Measurements from ENCODE around the gene CEACAM1.

CEACAM1 gene

GRCh38 chr19:42528354-42529247 lies at the start of gene CEACAM1:
Gene CEACAM1 (minus strand): TSS chr19:42528481. CDS start chr19:42528374, 107 bp downstream.
- no peaks in the 10 kb centered on the region for H3F3A ChIP-seq (ENCODE audit: low read depth)
- H2AFZ ChIP-seq (ENCODE audit: low read length): peak within 1 kb of the TSS; percentile 90
- peak within 1 kb of the TSS; percentile 75 for H3K4me3 ChIP-seq (ENCODE audit: low read length, poor library complexity, severe bottlenecking)
- H3K9ac ChIP-seq (ENCODE audit: low read depth, low read length, poor library complexity, severe bottlenecking): peak within 1 kb of the TSS; percentile 71
- H3K36me3 ChIP-seq (ENCODE audit: insufficient read depth, low read length): no peaks in the 10 kb centered on the region
- no peaks in the 10 kb centered on the region for H3K27me3 ChIP-seq (ENCODE audit: insufficient read depth, low read length, poor library complexity, severe bottlenecking)
- no peak for TF ChIP-seq CTCF (conservative IDR thresholded peaks at IDR 0.05; ENCODE audit: low read length)
- TF ChIP-seq EZH2phosphoT487 (IDR thresholded peaks at IDR 0.05; ENCODE audit: borderline replicate concordance): no peak
- H3K9me2 ChIP-seq (replicated peaks; ENCODE audit: low read depth, low read length): no peaks in the 10 kb centered on the region
- H4K20me1 ChIP-seq (ENCODE audit: insufficient read depth, low read length, poor library complexity, severe bottlenecking): no peaks in the 10 kb centered on the region
- peaks cover 18% of the 10 kb centered on the region for H3K4me1 ChIP-seq (ENCODE audit: insufficient read depth, low read length, poor library complexity, severe bottlenecking)
- H3K9me3 ChIP-seq (ENCODE audit: insufficient read depth, low read depth, low read length): no peaks in the 10 kb centered on the region
- H3K79me2 ChIP-seq (ENCODE audit: insufficient read depth, low read length): no peaks in the 10 kb centered on the region
- H3K4me2 ChIP-seq (ENCODE audit: low read depth, low read length, poor library complexity, severe bottlenecking): peak within 1 kb of the TSS; percentile 93

GRCh38 chr19:42577016-42577415 lies 48.7 kb upstream of the CEACAM1 start:
- Histone ChIP-seq H2AFZ (ENCODE audit: low read length) (no peak overlapping the region), H3K79me2 (ENCODE audit: insufficient read depth, low read length) (no peaks in the 10 kb centered on the region), H3K9ac (ENCODE audit: low read depth, low read length, poor library complexity, severe bottlenecking) (no peak overlapping the region), H3K27me3 (ENCODE audit: insufficient read depth, low read length, poor library complexity, severe bottlenecking) (no peaks in the 10 kb centered on the region), H3K9me3 (ENCODE audit: insufficient read depth, low read depth, low read length) (no peaks in the 10 kb centered on the region), H3K4me2 (ENCODE audit: low read depth, low read length, poor library complexity, severe bottlenecking) (no peak overlapping the region), H3K4me1 (ENCODE audit: insufficient read depth, low read length, poor library complexity, severe bottlenecking) (no peaks in the 10 kb centered on the region), H4K20me1 (ENCODE audit: insufficient read depth, low read length, poor library complexity, severe bottlenecking) (no peaks in the 10 kb centered on the region), H3F3A (ENCODE audit: low read depth) (no peaks in the 10 kb centered on the region), H3K9me2 (replicated peaks; ENCODE audit: low read depth, low read length) (no peaks in the 10 kb centered on the region), H3K36me3 (ENCODE audit: insufficient read depth, low read length) (no peaks in the 10 kb centered on the region), H3K4me3 (ENCODE audit: low read length, poor library complexity, severe bottlenecking) (no peak overlapping the region)
- no peak for TF ChIP-seq EZH2phosphoT487 (IDR thresholded peaks at IDR 0.05; ENCODE audit: borderline replicate concordance)
- TF ChIP-seq CTCF (conservative IDR thresholded peaks at IDR 0.05; ENCODE audit: low read length): no peak

- H2AFZ ChIP-seq (ENCODE audit: low read length): no peak overlapping the region
- TF ChIP-seq EZH2phosphoT487 (IDR thresholded peaks at IDR 0.05; ENCODE audit: borderline replicate concordance) (no peak), CTCF (conservative IDR thresholded peaks at IDR 0.05; ENCODE audit: low read length) (no peak)
- H3F3A ChIP-seq (ENCODE audit: low read depth): no peaks in the 10 kb centered on the region
- no peaks in the 10 kb centered on the region for H3K4me1 ChIP-seq (ENCODE audit: insufficient read depth, low read length, poor library complexity, severe bottlenecking)
- no peak overlapping the region for H3K4me2 ChIP-seq (ENCODE audit: low read depth, low read length, poor library complexity, severe bottlenecking)
- H3K9ac ChIP-seq (ENCODE audit: low read depth, low read length, poor library complexity, severe bottlenecking): no peak overlapping the region
- no peak overlapping the region for H3K4me3 ChIP-seq (ENCODE audit: low read length, poor library complexity, severe bottlenecking)
- no peaks in the 10 kb centered on the region for H3K79me2 ChIP-seq (ENCODE audit: insufficient read depth, low read length)
- H3K27me3 ChIP-seq (ENCODE audit: insufficient read depth, low read length, poor library complexity, severe bottlenecking): no peaks in the 10 kb centered on the region
- H3K9me2 ChIP-seq (replicated peaks; ENCODE audit: low read depth, low read length): no peaks in the 10 kb centered on the region
- H4K20me1 ChIP-seq (ENCODE audit: insufficient read depth, low read length, poor library complexity, severe bottlenecking): no peaks in the 10 kb centered on the region
- H3K9me3 ChIP-seq (ENCODE audit: insufficient read depth, low read depth, low read length): no peaks in the 10 kb centered on the region
- no peaks in the 10 kb centered on the region for H3K36me3 ChIP-seq (ENCODE audit: insufficient read depth, low read length)
These were observed 48.0 kb upstream of the CEACAM1 start for GRCh38 chr19:42576241-42576640.
